ENCODE measurements around the gene ZNF470. TPM values are rescaled to one million over a fixed set of nuclear protein-coding genes. Genes with fewer than 3 reads are reported as not detected.

ZNF470 gene
- total and polyA plus RNA-seq, 2 of the 13 experiments (the other 11 are each of a cell fraction or from before 2014, with no cell fraction given), result not detected

GRCh38 chr19:56637976-56638555 lies 70.8 kb downstream of the ZNF470 start (continued):
- no peak for TF ChIP-seq SRSF4 (IDR thresholded peaks at IDR 0.05; ENCODE audit: low read depth, low read length, poor library complexity, severe bottlenecking)
- TF ChIP-seq SP4 (CRISPR knock-in tag; IDR thresholded peaks at IDR 0.05), result peak; percentile 95
- TF ChIP-seq, protein P1, sequence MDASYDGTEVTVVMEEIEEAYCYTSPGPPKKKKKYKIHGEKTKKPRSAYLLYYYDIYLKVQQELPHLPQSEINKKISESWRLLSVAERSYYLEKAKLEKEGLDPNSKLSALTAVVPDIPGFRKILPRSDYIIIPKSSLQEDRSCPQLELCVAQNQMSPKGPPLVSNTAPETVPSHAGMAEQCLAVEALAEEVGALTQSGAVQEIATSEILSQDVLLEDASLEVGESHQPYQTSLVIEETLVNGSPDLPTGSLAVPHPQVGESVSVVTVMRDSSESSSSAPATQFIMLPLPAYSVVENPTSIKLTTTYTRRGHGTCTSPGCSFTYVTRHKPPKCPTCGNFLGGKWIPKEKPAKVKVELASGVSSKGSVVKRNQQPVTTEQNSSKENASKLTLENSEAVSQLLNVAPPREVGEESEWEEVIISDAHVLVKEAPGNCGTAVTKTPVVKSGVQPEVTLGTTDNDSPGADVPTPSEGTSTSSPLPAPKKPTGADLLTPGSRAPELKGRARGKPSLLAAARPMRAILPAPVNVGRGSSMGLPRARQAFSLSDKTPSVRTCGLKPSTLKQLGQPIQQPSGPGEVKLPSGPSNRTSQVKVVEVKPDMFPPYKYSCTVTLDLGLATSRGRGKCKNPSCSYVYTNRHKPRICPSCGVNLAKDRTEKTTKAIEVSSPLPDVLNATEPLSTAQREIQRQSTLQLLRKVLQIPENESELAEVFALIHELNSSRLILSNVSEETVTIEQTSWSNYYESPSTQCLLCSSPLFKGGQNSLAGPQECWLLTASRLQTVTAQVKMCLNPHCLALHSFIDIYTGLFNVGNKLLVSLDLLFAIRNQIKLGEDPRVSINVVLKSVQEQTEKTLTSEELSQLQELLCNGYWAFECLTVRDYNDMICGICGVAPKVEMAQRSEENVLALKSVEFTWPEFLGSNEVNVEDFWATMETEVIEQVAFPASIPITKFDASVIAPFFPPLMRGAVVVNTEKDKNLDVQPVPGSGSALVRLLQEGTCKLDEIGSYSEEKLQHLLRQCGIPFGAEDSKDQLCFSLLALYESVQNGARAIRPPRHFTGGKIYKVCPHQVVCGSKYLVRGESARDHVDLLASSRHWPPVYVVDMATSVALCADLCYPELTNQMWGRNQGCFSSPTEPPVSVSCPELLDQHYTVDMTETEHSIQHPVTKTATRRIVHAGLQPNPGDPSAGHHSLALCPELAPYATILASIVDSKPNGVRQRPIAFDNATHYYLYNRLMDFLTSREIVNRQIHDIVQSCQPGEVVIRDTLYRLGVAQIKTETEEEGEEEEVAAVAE (CRISPR knock-in tag; IDR thresholded peaks at IDR 0.05; ENCODE audit: borderline replicate concordance), result peak; percentile 98
- peak; percentile 98 for TF ChIP-seq MIER3 (CRISPR knock-in tag; IDR thresholded peaks at IDR 0.05; ENCODE audit: borderline replicate concordance)
- TF ChIP-seq ZNF10 (CRISPR knock-in tag; IDR thresholded peaks at IDR 0.05; ENCODE audit: borderline replicate concordance, low read depth), result peak; percentile 72; the same call in 1 of the 2 replicates
- peak; percentile 85 for TF ChIP-seq GATAD1 (CRISPR knock-in tag; IDR thresholded peaks at IDR 0.05)
- peak; percentile 56; the same call in 1 of the 2 replicates for TF ChIP-seq ZMYM3 (CRISPR knock-in tag; IDR thresholded peaks at IDR 0.05)
- TF ChIP-seq SMARCC2 (IDR thresholded peaks at IDR 0.05), result no peak
- TF ChIP-seq ZBTB7B (CRISPR knock-in tag; IDR thresholded peaks at IDR 0.05), result peak; percentile 98
- TF ChIP-seq ZC3H13 (CRISPR knock-in tag; IDR thresholded peaks at IDR 0.05), result peak; percentile 98
- peak; percentile 100 for TF ChIP-seq ZNF256 (CRISPR knock-in tag; conservative IDR thresholded peaks at IDR 0.05)
- no peak for TF ChIP-seq U2AF1 (optimal IDR thresholded peaks at IDR 0.05; ENCODE audit: low read depth, low read length)
- peak; percentile 99 for TF ChIP-seq ZNF720 (CRISPR knock-in tag; IDR thresholded peaks at IDR 0.05)
- TF ChIP-seq ZNF367 (CRISPR knock-in tag; IDR thresholded peaks at IDR 0.05; ENCODE audit: borderline replicate concordance), result peak; percentile 99
- TF ChIP-seq PCBP1 (IDR thresholded peaks at IDR 0.05; ENCODE audit: borderline replicate concordance, low read depth, low read length), result no peak
- no peak for TF ChIP-seq GABPA (IDR thresholded peaks at IDR 0.05; ENCODE audit: low read depth, low read length)
- peak; percentile 73 for TF ChIP-seq GABPA (CRISPR knock-in tag; IDR thresholded peaks at IDR 0.05; ENCODE audit: low read depth)
- TF ChIP-seq ZNF343 (CRISPR knock-in tag; IDR thresholded peaks at IDR 0.05), result peak; percentile 98
- TF ChIP-seq ONECUT2 (CRISPR knock-in tag; IDR thresholded peaks at IDR 0.05), result peak; percentile 93
- TF ChIP-seq, protein P2, sequence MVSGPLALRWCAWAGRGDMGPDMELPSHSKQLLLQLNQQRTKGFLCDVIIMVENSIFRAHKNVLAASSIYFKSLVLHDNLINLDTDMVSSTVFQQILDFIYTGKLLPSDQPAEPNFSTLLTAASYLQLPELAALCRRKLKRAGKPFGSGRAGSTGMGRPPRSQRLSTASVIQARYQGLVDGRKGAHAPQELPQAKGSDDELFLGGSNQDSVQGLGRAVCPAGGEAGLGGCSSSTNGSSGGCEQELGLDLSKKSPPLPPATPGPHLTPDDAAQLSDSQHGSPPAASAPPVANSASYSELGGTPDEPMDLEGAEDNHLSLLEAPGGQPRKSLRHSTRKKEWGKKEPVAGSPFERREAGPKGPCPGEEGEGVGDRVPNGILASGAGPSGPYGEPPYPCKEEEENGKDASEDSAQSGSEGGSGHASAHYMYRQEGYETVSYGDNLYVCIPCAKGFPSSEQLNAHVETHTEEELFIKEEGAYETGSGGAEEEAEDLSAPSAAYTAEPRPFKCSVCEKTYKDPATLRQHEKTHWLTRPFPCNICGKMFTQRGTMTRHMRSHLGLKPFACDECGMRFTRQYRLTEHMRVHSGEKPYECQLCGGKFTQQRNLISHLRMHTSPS (CRISPR knock-in tag; IDR thresholded peaks at IDR 0.05; ENCODE audit: low read depth), result peak; percentile 84
- TF ChIP-seq TAF1 (CRISPR knock-in tag; IDR thresholded peaks at IDR 0.05), result peak; percentile 78
- TF ChIP-seq, protein P3, sequence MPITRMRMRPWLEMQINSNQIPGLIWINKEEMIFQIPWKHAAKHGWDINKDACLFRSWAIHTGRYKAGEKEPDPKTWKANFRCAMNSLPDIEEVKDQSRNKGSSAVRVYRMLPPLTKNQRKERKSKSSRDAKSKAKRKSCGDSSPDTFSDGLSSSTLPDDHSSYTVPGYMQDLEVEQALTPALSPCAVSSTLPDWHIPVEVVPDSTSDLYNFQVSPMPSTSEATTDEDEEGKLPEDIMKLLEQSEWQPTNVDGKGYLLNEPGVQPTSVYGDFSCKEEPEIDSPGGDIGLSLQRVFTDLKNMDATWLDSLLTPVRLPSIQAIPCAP (CRISPR knock-in tag; IDR thresholded peaks at IDR 0.05; ENCODE audit: low read depth), result peak; percentile 98
- TF ChIP-seq FOXM1 (CRISPR knock-in tag; IDR thresholded peaks at IDR 0.05), result peak; percentile 98
- TF ChIP-seq CBFB (CRISPR knock-in tag; IDR thresholded peaks at IDR 0.05), result peak; percentile 92
- peak; percentile 100 for TF ChIP-seq ZNF784 (CRISPR knock-in tag; IDR thresholded peaks at IDR 0.05; ENCODE audit: borderline replicate concordance)
